ENCODE data around the gene CHAD. TPM values are rescaled to one million over a fixed set of nuclear protein-coding genes. Genes with fewer than 3 reads are reported as not detected.

CHAD gene
- total RNA-seq, 2 experiments from 2014 or later, result not detected

GRCh38 chr17:50414808-50415207 is 53.9 kb downstream of the CHAD start:
- Mint-ChIP-seq H3K36me3 (ENCODE audit: low read depth) (no peaks in the 10 kb centered on the region), H3K27ac (no peak overlapping the region), H3K4me3 (no peak overlapping the region), H3K4me1 (ENCODE audit: low read depth) (no peaks in the 10 kb centered on the region), H3K9me3 (peaks cover 2% of the 10 kb centered on the region), H3K27me3 (peaks cover 4% of the 10 kb centered on the region)
- CTCF ChIA-PET, result no interaction called here
- Histone ChIP-seq H3K27ac (ENCODE audit: low read depth in 1 of 2, low read length in 2 of 2) (no peak overlapping the region), H3K4me1 (ENCODE audit: insufficient read depth, low read length) (no peaks in the 10 kb centered on the region), H3K27me3 (ENCODE audit: control insufficient read depth in 1 of 2, insufficient read depth in 2 of 2, low read length in 2 of 2) (no peaks in the 10 kb centered on the region), H3K36me3 (ENCODE audit: insufficient read depth, low read length) (no peaks in the 10 kb centered on the region), H3K9me3 (ENCODE audit: control insufficient read depth in 1 of 2, insufficient read depth in 1 of 2, low read length in 2 of 2) (peaks cover 4% of the 10 kb centered on the region in 2 experiments), H3K4me3 (ENCODE audit: low read length) (no peak overlapping the region)
- POLR2A ChIA-PET, result no interaction called here
- intact Hi-C loops (cut with DNase I, micrococcal nuclease), result no loop called here
- ATAC-seq (ENCODE audit: poor library complexity) (no peak), DNase-seq (no peak)
- TF ChIP-seq CTCF (IDR thresholded peaks at IDR 0.05), result no peak

Other genes with a start within 250 kb of the CHAD start
- gene TMEM92, start 194.4 kb downstream of the CHAD start, total RNA-seq, result not detected
- gene XYLT2, start 122.8 kb downstream of the CHAD start, total RNA-seq, result 10 to 100 TPM; 11.0 to 12.2 TPM
- gene MRPL27, start 95.7 kb downstream of the CHAD start, total RNA-seq, result 10 to 100 TPM; 13.7 to 14.8 TPM
- under 1 TPM; 0.36 to 0.92 TPM for gene EME1, start 95.7 kb downstream of the CHAD start, total RNA-seq
- 10 to 100 TPM; 45.1 to 51.5 TPM for gene LRRC59, start 71.4 kb downstream of the CHAD start, total RNA-seq
- gene ACSF2, start 42.7 kb downstream of the CHAD start, total RNA-seq, result 10 to 100 TPM; 11.9 to 13.9 TPM
- 10 to 100 TPM; 44.6 to 44.7 TPM for gene RSAD1, start 10.0 kb upstream of the CHAD start, total RNA-seq
- 1 to 10 TPM in 1 of 2 experiments, under 1 TPM in 1; 0.78 to 1.5 TPM for gene MYCBPAP, start 39.6 kb upstream of the CHAD start, total RNA-seq
- gene EPN3, start 63.9 kb upstream of the CHAD start, total RNA-seq, result not detected
- 10 to 100 TPM; 10.2 to 10.3 TPM for gene SPATA20, start 78.3 kb upstream of the CHAD start, total RNA-seq
- not detected for gene CACNA1G, start 91.8 kb upstream of the CHAD start, total RNA-seq
- gene ABCC3, start 166.0 kb upstream of the CHAD start, total RNA-seq, result under 1 TPM in 1 of 2 experiments, not detected in 1; 0.19 TPM
- 10 to 100 TPM; 22.8 to 24.0 TPM for gene ANKRD40, start 239.0 kb upstream of the CHAD start, total RNA-seq

Data from CD4-positive, alpha-beta T cell (primary cell).